ENCODE measurements around the gene RAB24.
"Not testable (repeated sequence)": the region's sequence is repeated elsewhere in the genome, so short reads cannot be mapped to it uniquely, and the experiment has no call there.

RAB24 gene

GRCh38 chr5:177310332-177310731, 6.8 kb upstream of the RAB24 start:
- H3K4me3 ChIP-seq (ENCODE audit: low read depth, low read length) = peak overlapping the region; percentile 75
- no peak for TF ChIP-seq CTCF (IDR thresholded peaks at IDR 0.05; ENCODE audit: control insufficient read depth, extremely low read depth, insufficient read depth)
- DNase-seq (ENCODE audit: low read depth) = no peak

GRCh38 chr5:177309351-177310191, 6.1 kb upstream of the RAB24 start:
- H3K4me3 ChIP-seq (ENCODE audit: low read depth, low read length) = no peak overlapping the region; the same call in 1 of the 2 replicates
- peak; percentile 97 for TF ChIP-seq CTCF (IDR thresholded peaks at IDR 0.05; ENCODE audit: control insufficient read depth, extremely low read depth, insufficient read depth)
- peak; percentile 73 for DNase-seq (ENCODE audit: low read depth)

GRCh38 chr5:177308740-177309139, 5.2 kb upstream of the RAB24 start:
- H3K4me3 ChIP-seq (ENCODE audit: low read depth, low read length) = no peak overlapping the region
- DNase-seq (ENCODE audit: low read depth) = no peak
- TF ChIP-seq CTCF (IDR thresholded peaks at IDR 0.05; ENCODE audit: control insufficient read depth, extremely low read depth, insufficient read depth) = no peak

- H3K4me3 ChIP-seq (ENCODE audit: low read depth, low read length) = no peak overlapping the region
- DNase-seq (ENCODE audit: low read depth) = no peak
- no peak for TF ChIP-seq CTCF (IDR thresholded peaks at IDR 0.05; ENCODE audit: control insufficient read depth, extremely low read depth, insufficient read depth)
Measured at GRCh38 chr5:177307544-177308363, 4.2 kb upstream of the RAB24 start.

GRCh38 chr5:177306674-177307543, 3.4 kb upstream of the RAB24 start:
- H3K4me3 ChIP-seq (ENCODE audit: low read depth, low read length) = no peak overlapping the region
- DNase-seq (ENCODE audit: low read depth) = no peak
- no peak for TF ChIP-seq CTCF (IDR thresholded peaks at IDR 0.05; ENCODE audit: control insufficient read depth, extremely low read depth, insufficient read depth)

- not testable (repeated sequence) for H3K4me3 ChIP-seq (ENCODE audit: low read depth, low read length); DNase-seq (ENCODE audit: low read depth)
Measured at GRCh38 chr5:177306103-177306640, 2.7 kb upstream of the RAB24 start.
